Tibial artery (tissue), 4 donors: Measurements from ENCODE around the gene ICA1.

ENCODE experiments used
- DNase-seq, 2 donors: peaks; one replicate each; pipeline ENCODE4 v3.0.0-alpha.2; 2019
- H3K27ac ChIP-seq, 2 donors: fragments of 200-600 bp; sonication (generic) in 1 of 2; 1 replicate in 1 of 2; 2 replicates in 1 of 2; pipeline ENCODE4 v1.5.1; 2018 to 2019; ENCODE audit warnings: mild to moderate bottlenecking in 1 of 2
- H3K27me3 ChIP-seq, 2 donors: fragments of 200-600 bp; sonication (generic) in 1 of 2; one replicate each; pipeline versions ENCODE4 v1.5.1 to v1.6.0; 2016 to 2019
- H3K36me3 ChIP-seq, 3 donors: fragments of 200-600 bp; sonication (generic) in 2 of 3; one replicate each; pipeline ENCODE4 v1.5.1; 2016 to 2019; ENCODE audit warnings: mild to moderate bottlenecking in 2 of 3
- H3K4me1 ChIP-seq, 4 donors: fragments of 200-600 bp; sonication (generic) in 2 of 4; 1 replicate in 3 of 4; 2 replicates in 1 of 4; pipeline ENCODE4 v1.5.1; 2016 to 2019
- H3K4me3 ChIP-seq, 2 donors: fragments of 200-600 bp; sonication (generic) in 1 of 2; 1 replicate in 1 of 2; 2 replicates in 1 of 2; pipeline ENCODE4 v1.5.1; 2018 to 2019; ENCODE audit warnings: mild to moderate bottlenecking in 2 of 2
- H3K9me3 ChIP-seq, 3 donors: fragments of 200-600 bp; sonication (generic) in 1 of 3; one replicate each; pipeline ENCODE4 v1.5.1; 2016 to 2019
- intact Hi-C: fragments of 100-400 bp; cut with DNase I; formaldehyde crosslinking; loops from one replicate; pipeline ENCODE4 v1.15.0; 2023; ENCODE audit warnings: low total_unique reads
- TF ChIP-seq, protein P1 (sequence below), 2 experiments: fragments of 200-600 bp in 1 of 2; fragments of 450-650 bp in 1 of 2; IDR thresholded peaks; one replicate each; pipeline ENCODE4 v1.5.1; 2017 to 2019; ENCODE audit warnings: antibody characterized with exemption in 2 of 2, mild to moderate bottlenecking in 1 of 2, moderate library complexity in 1 of 2

The ICA1 gene

DNA sequence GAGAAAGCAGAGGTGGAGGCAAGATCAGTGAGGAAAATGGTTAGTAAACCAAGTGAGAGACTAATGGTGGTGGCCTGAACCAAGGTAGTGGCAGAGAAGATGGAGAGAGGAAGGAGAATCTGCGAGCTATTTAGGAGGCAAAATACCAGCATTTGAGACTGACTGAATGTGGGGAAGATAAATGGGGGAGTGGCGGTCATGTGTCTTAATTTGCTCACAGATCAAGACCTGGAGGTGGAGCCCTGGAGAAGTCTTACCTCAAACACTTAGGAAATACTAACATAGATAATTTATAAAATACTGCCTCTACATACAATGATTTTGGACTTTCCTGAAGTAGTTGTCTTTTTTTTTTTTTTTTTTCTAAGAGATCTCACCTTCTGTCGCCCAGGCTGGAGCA, 34.7 kb downstream of the ICA1 start:
- TF ChIP-seq, protein P1, sequence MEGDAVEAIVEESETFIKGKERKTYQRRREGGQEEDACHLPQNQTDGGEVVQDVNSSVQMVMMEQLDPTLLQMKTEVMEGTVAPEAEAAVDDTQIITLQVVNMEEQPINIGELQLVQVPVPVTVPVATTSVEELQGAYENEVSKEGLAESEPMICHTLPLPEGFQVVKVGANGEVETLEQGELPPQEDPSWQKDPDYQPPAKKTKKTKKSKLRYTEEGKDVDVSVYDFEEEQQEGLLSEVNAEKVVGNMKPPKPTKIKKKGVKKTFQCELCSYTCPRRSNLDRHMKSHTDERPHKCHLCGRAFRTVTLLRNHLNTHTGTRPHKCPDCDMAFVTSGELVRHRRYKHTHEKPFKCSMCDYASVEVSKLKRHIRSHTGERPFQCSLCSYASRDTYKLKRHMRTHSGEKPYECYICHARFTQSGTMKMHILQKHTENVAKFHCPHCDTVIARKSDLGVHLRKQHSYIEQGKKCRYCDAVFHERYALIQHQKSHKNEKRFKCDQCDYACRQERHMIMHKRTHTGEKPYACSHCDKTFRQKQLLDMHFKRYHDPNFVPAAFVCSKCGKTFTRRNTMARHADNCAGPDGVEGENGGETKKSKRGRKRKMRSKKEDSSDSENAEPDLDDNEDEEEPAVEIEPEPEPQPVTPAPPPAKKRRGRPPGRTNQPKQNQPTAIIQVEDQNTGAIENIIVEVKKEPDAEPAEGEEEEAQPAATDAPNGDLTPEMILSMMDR (IDR thresholded peaks at IDR 0.05): no peak
- intact Hi-C loops: no loop called here
- H3K27ac ChIP-seq: no peak overlapping the region
- H3K9me3 ChIP-seq: no peaks in the 10 kb centered on the region
- H3K4me1 ChIP-seq: no peaks in the 10 kb centered on the region
- no peak for DNase-seq
- no peaks in the 10 kb centered on the region for H3K27me3 ChIP-seq
- H3K36me3 ChIP-seq: no peaks in the 10 kb centered on the region
- H3K4me3 ChIP-seq: no peak overlapping the region

DNA sequence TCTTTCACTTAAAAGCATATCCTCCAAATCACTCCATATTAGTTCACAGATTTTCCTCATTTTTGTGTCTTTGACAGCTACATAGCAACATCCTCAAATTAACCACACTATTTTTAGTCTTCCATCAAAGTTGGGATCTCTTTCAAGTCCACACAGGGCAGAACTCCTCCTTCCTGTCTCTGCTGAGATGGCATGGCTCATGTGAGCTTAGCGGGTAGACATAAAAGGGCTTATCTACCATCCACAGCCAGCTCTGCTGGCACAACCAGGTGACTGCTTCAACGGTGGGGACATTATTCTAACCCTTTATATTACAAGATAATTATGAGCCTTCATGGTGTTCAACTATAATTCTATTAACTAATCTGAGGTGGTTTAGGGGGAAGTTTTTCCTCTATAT, 35.5 kb downstream of the ICA1 start:
- intact Hi-C loops: no loop called here
- no peaks in the 10 kb centered on the region for H3K27me3 ChIP-seq
- no peak for DNase-seq
- TF ChIP-seq, protein P1 (IDR thresholded peaks at IDR 0.05): no peak
- H3K36me3 ChIP-seq: no peaks in the 10 kb centered on the region
- H3K4me3 ChIP-seq: no peak overlapping the region
- no peaks in the 10 kb centered on the region for H3K9me3 ChIP-seq
- H3K27ac ChIP-seq: no peak overlapping the region
- no peaks in the 10 kb centered on the region for H3K4me1 ChIP-seq

DNA sequence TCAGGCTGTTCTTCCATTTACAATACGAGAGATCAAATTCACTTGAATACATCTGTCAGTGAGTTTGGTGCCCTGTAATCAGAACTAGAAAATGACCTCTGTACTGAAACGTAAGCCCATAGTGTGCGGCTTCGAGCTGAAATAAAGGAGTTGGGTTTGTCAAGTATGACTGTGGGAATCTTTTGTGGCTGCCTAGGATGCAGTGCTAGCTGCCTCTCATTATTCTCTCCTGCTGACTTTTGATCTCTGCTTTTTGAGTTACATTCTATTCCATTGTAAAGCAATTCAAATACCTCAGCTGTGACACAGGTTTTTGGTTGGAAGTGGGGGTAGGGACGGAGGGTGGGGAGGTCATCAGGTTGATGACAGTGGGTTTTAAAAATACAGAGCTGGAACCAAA, 40.4 kb downstream of the ICA1 start:
- no peak for DNase-seq
- H3K27me3 ChIP-seq: no peaks in the 10 kb centered on the region
- no peaks in the 10 kb centered on the region for H3K9me3 ChIP-seq
- H3K4me1 ChIP-seq: peaks cover 0 to 3% (median 0%) of the 10 kb centered on the region in 4 donors
- H3K4me3 ChIP-seq: no peak overlapping the region
- intact Hi-C loops: no loop called here
- no peak overlapping the region for H3K27ac ChIP-seq
- no peaks in the 10 kb centered on the region for H3K36me3 ChIP-seq
- TF ChIP-seq, protein P1 (IDR thresholded peaks at IDR 0.05): no peak

DNA sequence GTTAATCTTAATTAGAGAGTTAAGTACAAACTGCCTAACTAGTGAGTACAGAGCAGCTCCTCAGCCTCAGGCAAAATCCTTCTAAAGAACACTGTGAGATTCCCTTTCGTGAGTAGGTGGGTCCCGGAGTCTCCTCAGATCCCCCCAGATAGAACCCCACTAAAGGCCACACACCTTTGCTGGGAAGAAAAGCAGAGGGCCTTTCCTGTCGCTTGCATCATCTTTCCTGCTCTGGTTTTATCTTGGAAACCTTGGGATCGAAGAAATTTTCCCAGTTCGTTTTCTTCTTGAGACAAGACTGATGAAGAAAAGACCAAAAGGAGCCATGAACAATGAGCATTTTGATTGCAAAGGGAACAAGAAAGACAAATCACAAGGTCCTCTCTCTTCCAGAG, 40.9 kb downstream of the ICA1 start:
- Histone ChIP-seq H3K36me3 (no peaks in the 10 kb centered on the region), H3K27ac (no peak overlapping the region), H3K4me1 (peaks cover 0 to 3% (median 0%) of the 10 kb centered on the region in 4 donors), H3K27me3 (no peaks in the 10 kb centered on the region), H3K4me3 (no peak overlapping the region), H3K9me3 (no peaks in the 10 kb centered on the region)
- DNase-seq: no peak
- intact Hi-C loops: no loop called here
- TF ChIP-seq, protein P1 (IDR thresholded peaks at IDR 0.05): no peak

DNA sequence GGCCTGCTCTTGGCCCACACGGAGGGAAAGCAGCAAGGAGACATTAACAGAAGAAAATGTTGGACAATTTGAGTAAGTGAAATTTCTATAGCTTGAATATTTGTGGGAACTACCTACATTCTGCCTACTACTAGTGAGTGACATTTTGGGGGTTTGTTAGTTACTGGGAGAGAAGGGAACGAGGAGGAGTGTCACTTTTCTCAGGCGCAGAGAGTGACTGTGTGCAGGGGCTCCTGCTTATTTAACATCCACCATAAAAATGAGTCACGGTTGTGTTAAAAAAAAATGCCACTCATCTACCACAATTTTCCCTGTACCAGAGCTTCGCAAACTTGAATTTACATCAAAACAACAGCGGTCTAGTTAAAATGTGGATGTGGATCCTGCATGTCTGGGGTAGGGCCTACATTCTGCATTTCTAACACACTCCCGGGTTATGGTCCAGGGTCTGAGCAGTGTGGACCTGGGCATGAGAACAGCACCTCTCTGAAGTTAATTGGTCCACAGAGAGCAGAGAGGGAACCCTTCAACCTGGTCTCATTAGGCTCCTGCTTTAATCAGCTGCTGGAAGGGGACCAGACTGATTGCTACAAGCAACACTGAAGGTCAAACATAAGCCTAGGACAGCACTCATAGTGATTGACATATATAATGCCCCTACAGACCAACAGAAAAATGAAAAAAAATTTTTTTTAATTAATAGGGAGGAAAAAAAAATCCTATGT, 41.4 kb downstream of the ICA1 start:
- Histone ChIP-seq H3K4me1 (peaks cover 0 to 3% (median 0%) of the 10 kb centered on the region in 4 donors), H3K9me3 (no peaks in the 10 kb centered on the region), H3K27ac (no peak overlapping the region), H3K36me3 (no peaks in the 10 kb centered on the region), H3K4me3 (no peak overlapping the region), H3K27me3 (no peaks in the 10 kb centered on the region)
- TF ChIP-seq, protein P1 (IDR thresholded peaks at IDR 0.05): no peak
- DNase-seq: no peak
- intact Hi-C loops: no loop called here
